Epithelial cell of prostate (primary cell): ENCODE data around the gene NFE2L1.
"Not testable (repeated sequence)": the region's sequence is repeated elsewhere in the genome, so short reads cannot be mapped to it uniquely, and the experiment has no call there.

Experiments used
- DNase-seq: peaks from one replicate; pipeline ENCODE4 v3.0.0-alpha.2; 2011; ENCODE audit warnings: low read depth, low spot score
- H3K27ac ChIP-seq: fragments of 450-650 bp; 2 replicates; pipeline ENCODE4 v1.5.1; 2017; ENCODE audit warnings: mild to moderate bottlenecking

Gene NFE2L1

GRCh38 chr17:48066192-48066591 is 18.0 kb downstream of the NFE2L1 start:
- no peak for DNase-seq

GRCh38 chr17:48066656-48067055 is 18.5 kb downstream of the NFE2L1 start:
- H3K27ac ChIP-seq: peak overlapping the region; percentile 41
- no peak for DNase-seq

More at GRCh38 chr17:48066192-48066591, 18.0 kb downstream of the NFE2L1 start:
- peak overlapping the region; percentile 41 for H3K27ac ChIP-seq

- DNase-seq: no peak
Measured at GRCh38 chr17:48067245-48067644, 19.1 kb downstream of the NFE2L1 start.

GRCh38 chr17:48067808-48068207 is 19.6 kb downstream of the NFE2L1 start:
- DNase-seq: not testable (repeated sequence)

More at GRCh38 chr17:48067245-48067644, 19.1 kb downstream of the NFE2L1 start:
- H3K27ac ChIP-seq: peak overlapping the region; percentile 35

GRCh38 chr17:48068491-48068961 is 20.4 kb downstream of the NFE2L1 start:
- peak overlapping the region; percentile 35 for H3K27ac ChIP-seq
- no peak for DNase-seq

More at GRCh38 chr17:48067808-48068207, 19.6 kb downstream of the NFE2L1 start:
- H3K27ac ChIP-seq: peak overlapping the region; percentile 35

- DNase-seq: no peak
- peak overlapping the region; percentile 6 for H3K27ac ChIP-seq
Measured at GRCh38 chr17:48070195-48070594, 22.0 kb downstream of the NFE2L1 start.

- DNase-seq: no peak
- H3K27ac ChIP-seq: no peak overlapping the region
Measured at GRCh38 chr17:48071654-48072053, 23.5 kb downstream of the NFE2L1 start.

GRCh38 chr17:48072811-48073210 is 24.7 kb downstream of the NFE2L1 start:
- not testable (repeated sequence) for DNase-seq, H3K27ac ChIP-seq

GRCh38 chr17:48073566-48074094 is 25.5 kb downstream of the NFE2L1 start:
- not testable (repeated sequence) for DNase-seq, H3K27ac ChIP-seq

- H3K27ac ChIP-seq: no peak overlapping the region
- no peak for DNase-seq
Measured at GRCh38 chr17:48074322-48075081, 26.3 kb downstream of the NFE2L1 start.

- not testable (repeated sequence) for DNase-seq
Measured at GRCh38 chr17:48077152-48077551, 29.0 kb downstream of the NFE2L1 start.

GRCh38 chr17:48081858-48082257 is 33.7 kb downstream of the NFE2L1 start:
- DNase-seq: no peak
- no peak overlapping the region for H3K27ac ChIP-seq

More at GRCh38 chr17:48077152-48077551, 29.0 kb downstream of the NFE2L1 start:
- H3K27ac ChIP-seq: not testable (repeated sequence)

GRCh38 chr17:48084932-48085331 is 36.8 kb downstream of the NFE2L1 start:
- no peak overlapping the region for H3K27ac ChIP-seq

GRCh38 chr17:48093341-48094045 is 45.3 kb downstream of the NFE2L1 start:
- DNase-seq: no peak
- H3K27ac ChIP-seq: peak overlapping the region; percentile 28

More at GRCh38 chr17:48084932-48085331, 36.8 kb downstream of the NFE2L1 start:
- DNase-seq: no peak

GRCh38 chr17:48095611-48096010 is 47.5 kb downstream of the NFE2L1 start:
- peak overlapping the region; percentile 33 for H3K27ac ChIP-seq
- no peak for DNase-seq

- no peak for DNase-seq
- H3K27ac ChIP-seq: peak overlapping the region; percentile 86
Measured at GRCh38 chr17:48100160-48100559, 52.0 kb downstream of the NFE2L1 start.

GRCh38 chr17:48100591-48101011 is 52.4 kb downstream of the NFE2L1 start:
- no peak for DNase-seq
- peak overlapping the region; percentile 86 for H3K27ac ChIP-seq

GRCh38 chr17:48101012-48101720 is 53.0 kb downstream of the NFE2L1 start, which contains the start of gene CBX1:
Gene CBX1, minus strand, starts transcription at chr17:48101478. Its CDS starts 24,474 bp downstream, at chr17:48077004.
- DNase-seq: no peak
- peak within 1 kb of the TSS; percentile 86 for H3K27ac ChIP-seq

GRCh38 chr17:48102043-48102750 is 54.0 kb downstream of the NFE2L1 start:
- no peak for DNase-seq
- peak overlapping the region; percentile 86 for H3K27ac ChIP-seq
